Endometrium (tissue), 2 donors: ENCODE results near the gene LAMA3.

Experiments
- FAIRE-seq: peaks from 2 replicates; lab custom pipeline; 2012; peaks lifted over from hg19 to GRCh38; lab: Jason Lieb, UNC
- donor health status: control.
- donor health status: control.

The LAMA3 gene

GRCh38 chr18:23853448-23854195 is 164.4 kb downstream of the LAMA3 start:
- FAIRE-seq: no peak

GRCh38 chr18:23855721-23856120 is 166.5 kb downstream of the LAMA3 start:
- no peak for FAIRE-seq

DNA sequence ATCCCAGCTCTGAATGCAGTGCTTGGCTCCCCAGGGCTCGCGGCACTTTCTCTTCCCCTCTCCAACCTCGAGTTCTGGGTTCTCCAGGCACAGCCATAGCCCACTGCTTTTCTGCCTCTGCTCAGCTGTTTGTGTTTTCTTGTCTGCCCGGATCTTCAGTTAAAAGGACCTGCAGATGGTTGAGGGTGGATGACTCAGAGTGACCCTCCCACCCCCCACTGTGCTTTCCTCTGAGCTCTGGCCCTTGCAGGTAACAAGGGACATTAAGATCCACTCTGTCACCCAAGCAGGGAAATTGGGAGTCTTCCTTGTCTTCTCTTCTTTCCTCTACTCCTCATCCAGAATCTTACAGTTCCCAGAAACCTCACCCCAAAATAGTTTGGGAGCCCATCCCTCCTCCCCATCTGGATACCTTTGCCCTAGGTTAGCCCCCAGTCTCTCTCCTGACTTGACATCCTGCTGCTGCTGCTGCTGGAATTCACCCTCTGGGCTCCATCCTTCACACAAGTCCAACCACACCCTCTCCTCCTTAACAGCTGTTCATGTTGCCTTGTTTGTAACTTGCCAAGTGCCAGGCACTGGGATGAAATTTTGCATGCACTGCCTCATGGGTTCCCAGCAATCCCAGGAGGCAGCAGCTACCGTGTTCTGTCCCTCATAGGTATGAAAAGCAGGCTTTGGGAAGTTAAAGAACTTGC is 167.4 kb downstream of the LAMA3 start:
- FAIRE-seq: no peak

GRCh38 chr18:23857164-23857552 is 167.9 kb downstream of the LAMA3 start:
- no peak for FAIRE-seq

DNA sequence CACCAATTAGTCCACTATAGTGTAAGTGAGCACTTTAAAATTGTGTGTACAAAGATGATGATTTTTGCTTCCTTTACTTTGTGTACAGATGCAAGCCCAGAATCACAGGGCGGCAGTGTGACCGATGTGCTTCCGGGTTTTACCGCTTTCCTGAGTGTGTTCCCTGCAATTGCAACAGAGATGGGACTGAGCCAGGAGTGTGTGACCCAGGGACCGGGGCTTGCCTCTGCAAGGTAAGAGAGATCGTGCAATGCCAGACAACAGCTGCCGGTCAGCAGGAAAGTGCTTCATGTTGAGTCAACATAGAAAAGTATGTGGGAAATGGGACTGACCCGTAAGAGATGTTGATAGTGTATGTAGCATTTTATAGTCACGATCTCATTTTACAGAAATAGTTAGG is 168.5 kb downstream of the LAMA3 start:
- no peak for FAIRE-seq

DNA sequence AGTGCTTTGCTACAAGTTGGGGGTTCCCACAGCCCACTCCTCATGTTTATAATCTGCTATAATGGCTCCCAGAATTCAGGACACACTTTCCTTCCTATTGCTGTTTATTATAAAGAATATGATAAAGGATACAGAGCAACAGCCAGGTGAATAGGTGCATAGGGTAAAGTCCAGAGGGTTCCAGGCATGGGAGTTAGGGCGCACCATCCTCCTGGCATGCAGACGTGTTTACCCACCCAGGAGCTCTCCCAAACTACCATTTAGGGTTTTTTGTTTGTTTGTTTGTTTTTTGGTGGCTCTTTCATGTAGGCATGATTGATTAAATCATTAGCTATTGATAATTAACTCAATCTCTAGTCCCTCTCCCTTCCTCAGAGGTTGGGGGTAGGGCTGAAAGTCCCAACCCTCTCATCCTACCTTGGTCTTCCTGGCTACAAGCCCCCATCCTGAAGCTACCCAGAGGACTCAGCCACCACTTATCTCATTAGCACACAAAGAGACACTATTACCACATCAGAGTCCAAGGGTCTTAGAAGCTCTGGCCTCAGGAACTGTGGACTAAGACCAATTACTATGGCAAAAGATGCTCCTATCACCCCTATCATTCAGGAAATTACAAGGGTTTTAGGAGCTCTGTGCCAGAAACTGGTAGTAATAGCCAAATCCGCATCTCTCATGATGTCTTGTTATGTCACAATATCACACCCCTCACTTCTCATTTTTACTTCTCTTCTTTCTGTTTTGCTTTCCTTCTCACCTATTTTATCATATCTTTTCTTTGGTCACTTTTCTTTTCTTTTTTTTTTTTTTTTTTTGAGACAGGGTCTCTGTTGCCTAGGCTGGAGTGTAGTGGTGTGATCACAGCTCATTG is 170.4 kb downstream of the LAMA3 start:
- FAIRE-seq: no peak

GRCh38 chr18:23861326-23861725 is 172.1 kb downstream of the LAMA3 start:
- FAIRE-seq: no peak

DNA sequence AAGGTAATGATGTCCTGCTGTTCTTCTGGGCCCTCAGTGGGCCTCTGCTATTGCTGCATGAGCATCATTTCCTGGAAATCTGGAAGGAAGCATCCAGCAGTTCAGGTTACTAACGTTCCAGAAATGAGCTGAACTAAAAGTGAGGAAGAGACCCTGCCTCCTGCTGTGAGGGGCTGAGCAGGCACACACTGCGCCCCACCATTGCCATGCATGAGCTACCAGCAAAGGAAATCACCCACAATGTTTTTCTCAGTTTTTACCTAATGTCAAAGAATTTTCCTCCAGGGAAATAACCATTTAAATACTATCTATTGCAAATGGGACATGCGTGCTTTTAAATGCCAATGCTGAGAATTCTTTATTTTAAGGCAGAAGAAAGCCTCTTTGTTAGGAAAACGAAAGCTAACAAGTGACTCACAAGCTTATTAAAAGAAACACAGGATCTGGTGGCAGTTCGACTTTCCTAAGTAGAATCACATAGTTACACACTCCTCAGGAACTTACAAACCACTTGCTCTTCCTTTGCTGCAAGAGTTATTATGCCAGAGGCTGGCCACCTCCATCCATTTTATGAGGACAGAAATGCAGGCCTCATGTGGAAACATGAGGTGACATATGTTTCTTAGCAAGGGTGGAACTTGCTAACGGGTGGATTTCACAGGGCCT is 172.7 kb downstream of the LAMA3 start:
- no peak for FAIRE-seq

GRCh38 chr18:23864624-23865023 is 175.4 kb downstream of the LAMA3 start:
- FAIRE-seq: no peak

DNA sequence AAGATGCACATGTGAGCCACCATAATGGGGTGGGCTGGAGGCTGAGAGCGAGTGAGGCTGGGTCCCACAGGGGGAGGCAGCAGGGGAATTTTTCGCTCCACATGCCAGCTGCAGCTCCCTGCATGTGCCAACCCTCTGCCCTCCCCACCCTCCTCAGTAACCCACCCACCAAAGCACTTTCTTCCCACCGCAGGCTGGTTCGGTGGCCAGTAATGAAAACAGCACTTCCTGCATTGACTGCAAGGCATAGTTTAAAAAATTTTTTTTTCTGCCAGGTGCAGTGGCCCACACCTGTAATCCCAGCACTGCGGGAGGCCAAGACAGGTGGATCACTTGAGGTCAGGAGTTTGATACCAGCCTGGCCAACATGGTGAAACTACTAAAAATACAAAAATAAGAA is 177.8 kb downstream of the LAMA3 start:
- FAIRE-seq: no peak

- no peak for FAIRE-seq
Observed at GRCh38 chr18:23868136-23868785, 179.0 kb downstream of the LAMA3 start.

GRCh38 chr18:23870676-23871380 is 181.6 kb downstream of the LAMA3 start:
- no peak for FAIRE-seq

DNA sequence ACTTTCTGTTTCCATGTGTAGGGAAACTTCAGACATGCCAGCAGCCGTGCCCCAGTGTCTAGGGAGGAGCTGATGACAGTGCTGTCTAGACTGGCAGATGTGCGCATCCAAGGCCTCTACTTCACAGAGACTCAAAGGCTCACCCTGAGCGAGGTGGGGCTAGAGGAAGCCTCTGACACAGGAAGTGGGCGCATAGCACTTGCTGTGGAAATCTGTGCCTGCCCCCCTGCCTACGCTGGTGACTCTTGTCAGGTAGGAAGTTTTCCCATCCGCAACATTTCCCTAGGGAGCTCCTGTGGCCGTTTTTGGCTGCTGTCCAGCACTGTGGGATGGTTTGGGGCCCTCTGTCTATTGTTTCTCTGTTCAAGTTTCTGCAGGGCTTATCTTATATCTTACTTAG is 182.2 kb downstream of the LAMA3 start:
- FAIRE-seq: no peak

DNA sequence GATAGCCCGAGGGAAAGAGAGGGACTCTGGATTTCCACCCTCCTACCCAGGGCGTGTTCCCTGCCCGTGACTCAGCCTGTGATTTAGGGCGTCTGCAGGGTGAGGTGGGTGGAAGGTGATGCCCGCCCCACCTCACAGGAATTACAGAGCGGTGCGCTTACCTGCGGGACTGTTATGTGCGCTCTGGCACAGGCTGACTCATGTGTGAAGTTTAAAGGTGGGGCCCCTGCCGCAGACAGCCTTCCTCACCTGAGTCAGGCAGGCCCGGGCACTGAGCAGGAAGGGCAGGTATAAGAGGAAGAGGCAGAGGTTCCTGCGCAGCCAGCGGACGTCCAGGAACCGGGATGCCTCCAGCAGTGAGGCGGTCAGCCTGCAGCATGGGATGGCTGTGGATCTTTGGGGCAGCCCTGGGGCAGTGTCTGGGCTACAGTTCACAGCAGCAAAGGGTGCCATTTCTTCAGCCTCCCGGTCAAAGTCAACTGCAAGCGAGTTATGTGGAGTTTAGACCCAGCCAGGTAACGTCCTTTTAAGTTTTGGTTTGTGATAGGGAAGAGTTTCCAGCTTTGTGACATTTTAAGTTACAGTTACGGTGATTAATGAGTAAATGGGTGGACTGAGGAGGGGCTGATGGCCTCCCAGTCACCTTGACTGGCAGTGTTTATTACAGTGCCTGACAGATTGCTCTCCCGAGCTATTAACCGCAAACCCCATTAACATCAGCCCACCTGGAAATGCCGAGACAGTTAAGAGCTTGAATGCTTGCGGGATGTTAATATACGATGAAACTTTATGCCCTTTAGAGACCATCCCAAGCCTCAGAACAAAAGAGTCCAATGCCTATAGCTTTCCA is 183.7 kb downstream of the LAMA3 start:
- FAIRE-seq: no peak

DNA sequence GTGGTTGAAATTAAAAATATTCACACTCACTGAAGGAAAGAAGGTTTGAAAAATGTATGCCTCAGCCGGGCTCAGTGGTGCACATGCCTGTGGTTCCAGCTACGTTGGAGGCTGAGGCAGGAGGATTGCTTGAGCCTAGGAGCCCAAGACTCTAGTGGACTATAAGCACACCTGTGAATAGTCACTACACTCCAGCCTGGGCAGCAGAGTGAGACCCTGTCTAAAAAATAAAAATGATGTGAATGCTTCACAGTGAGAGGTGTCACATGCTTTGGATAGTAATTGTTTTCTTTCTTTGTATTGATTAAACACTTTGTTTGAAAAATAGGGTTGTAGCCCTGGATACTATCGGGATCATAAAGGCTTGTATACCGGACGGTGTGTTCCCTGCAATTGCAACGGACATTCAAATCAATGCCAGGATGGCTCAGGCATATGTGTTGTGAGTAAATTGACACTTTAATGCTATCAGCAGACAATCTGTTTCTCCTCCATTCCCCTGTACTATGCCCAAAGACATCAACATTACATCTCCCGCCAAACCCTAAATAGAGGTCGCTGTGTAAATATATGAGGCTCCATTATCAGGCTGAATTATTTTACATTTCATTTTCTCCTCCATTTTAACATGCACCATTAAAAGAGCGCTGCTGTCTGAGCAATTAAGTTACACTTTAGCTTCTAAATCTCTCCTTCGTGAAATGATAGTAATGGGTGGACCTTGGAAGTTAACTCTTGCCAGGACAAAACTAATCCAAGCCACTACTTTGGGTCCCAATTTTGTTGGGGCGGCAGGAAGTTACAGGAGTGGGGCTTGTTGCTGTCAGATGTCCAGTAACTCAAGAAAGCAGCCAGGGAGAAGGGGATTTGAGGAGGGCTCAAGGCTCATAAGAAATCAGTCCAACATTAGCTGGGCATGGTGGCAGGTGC is 187.0 kb downstream of the LAMA3 start:
- FAIRE-seq: no peak

- FAIRE-seq: no peak
Observed at GRCh38 chr18:23876921-23877320, 187.7 kb downstream of the LAMA3 start.

- FAIRE-seq: no peak
Observed at GRCh38 chr18:23877371-23877770, 188.1 kb downstream of the LAMA3 start.

GRCh38 chr18:23878336-23878900 is 189.2 kb downstream of the LAMA3 start:
- no peak for FAIRE-seq

DNA sequence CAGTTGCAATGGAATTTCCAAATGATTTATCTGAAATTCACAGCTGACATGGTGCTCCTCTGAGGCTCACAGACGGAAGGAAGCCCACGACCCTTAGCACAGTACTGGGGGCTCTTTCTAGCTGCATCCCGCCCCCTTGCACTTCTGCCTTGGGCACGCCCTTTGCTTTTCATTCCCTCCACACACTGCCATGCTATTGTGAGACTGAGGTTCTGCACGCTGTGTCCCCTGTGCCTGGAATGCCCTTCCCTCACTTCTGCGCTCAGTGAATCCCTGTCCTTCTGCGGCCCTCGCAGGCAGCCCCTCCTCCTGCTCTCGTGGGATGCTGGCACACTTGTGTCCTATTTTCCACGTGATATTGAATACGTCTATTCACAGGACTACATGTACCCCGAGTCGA is 189.9 kb downstream of the LAMA3 start:
- FAIRE-seq: no peak
